GM12864 (cell line): ENCODE results near the gene GSTA5.
"Not testable (repeated sequence)": the region's sequence is repeated elsewhere in the genome, so short reads cannot be mapped to it uniquely, and the experiment has no call there.

ENCODE experiments used
- DNase-seq: peaks from one replicate; pipeline ENCODE4 v3.0.0-alpha.2; 2011; ENCODE audit warnings: low read depth
- H3K4me3 ChIP-seq: 2 replicates; pipeline ENCODE4 v1.5.1; 2011; ENCODE audit warnings: mild to moderate bottlenecking, low read depth, low read length, control low read depth
- TF ChIP-seq, protein P1 (sequence below): IDR thresholded peaks from 2 replicates; pipeline ENCODE4 v1.5.1; 2011; ENCODE audit warnings: low read depth, mild to moderate bottlenecking, moderate library complexity, low read length, control low read depth, inconsistent platforms; ENCODE audit errors: missing control alignments

The GSTA5 gene

DNA sequence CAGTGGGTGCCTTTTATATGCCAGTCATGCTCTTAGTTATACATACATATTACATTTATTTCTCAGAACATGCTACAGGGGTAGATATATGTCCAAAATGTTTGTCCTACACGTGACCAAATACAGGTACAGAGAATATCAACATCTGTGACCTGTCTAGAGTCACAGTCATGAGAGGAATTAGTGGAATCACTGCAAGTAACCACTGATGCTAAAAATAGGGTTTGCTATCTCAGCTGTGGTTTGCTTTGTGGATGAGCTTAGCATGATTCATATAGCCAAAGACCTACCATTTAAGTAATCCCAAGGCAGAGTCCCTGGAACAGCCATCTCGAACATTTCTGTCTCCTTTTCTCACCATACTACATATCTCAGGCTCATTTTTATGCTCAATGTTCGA, 36.6 kb upstream of the GSTA5 start:
- no peak overlapping the region for H3K4me3 ChIP-seq
- TF ChIP-seq, protein P1, sequence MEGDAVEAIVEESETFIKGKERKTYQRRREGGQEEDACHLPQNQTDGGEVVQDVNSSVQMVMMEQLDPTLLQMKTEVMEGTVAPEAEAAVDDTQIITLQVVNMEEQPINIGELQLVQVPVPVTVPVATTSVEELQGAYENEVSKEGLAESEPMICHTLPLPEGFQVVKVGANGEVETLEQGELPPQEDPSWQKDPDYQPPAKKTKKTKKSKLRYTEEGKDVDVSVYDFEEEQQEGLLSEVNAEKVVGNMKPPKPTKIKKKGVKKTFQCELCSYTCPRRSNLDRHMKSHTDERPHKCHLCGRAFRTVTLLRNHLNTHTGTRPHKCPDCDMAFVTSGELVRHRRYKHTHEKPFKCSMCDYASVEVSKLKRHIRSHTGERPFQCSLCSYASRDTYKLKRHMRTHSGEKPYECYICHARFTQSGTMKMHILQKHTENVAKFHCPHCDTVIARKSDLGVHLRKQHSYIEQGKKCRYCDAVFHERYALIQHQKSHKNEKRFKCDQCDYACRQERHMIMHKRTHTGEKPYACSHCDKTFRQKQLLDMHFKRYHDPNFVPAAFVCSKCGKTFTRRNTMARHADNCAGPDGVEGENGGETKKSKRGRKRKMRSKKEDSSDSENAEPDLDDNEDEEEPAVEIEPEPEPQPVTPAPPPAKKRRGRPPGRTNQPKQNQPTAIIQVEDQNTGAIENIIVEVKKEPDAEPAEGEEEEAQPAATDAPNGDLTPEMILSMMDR = no peak
- DNase-seq = no peak

DNA sequence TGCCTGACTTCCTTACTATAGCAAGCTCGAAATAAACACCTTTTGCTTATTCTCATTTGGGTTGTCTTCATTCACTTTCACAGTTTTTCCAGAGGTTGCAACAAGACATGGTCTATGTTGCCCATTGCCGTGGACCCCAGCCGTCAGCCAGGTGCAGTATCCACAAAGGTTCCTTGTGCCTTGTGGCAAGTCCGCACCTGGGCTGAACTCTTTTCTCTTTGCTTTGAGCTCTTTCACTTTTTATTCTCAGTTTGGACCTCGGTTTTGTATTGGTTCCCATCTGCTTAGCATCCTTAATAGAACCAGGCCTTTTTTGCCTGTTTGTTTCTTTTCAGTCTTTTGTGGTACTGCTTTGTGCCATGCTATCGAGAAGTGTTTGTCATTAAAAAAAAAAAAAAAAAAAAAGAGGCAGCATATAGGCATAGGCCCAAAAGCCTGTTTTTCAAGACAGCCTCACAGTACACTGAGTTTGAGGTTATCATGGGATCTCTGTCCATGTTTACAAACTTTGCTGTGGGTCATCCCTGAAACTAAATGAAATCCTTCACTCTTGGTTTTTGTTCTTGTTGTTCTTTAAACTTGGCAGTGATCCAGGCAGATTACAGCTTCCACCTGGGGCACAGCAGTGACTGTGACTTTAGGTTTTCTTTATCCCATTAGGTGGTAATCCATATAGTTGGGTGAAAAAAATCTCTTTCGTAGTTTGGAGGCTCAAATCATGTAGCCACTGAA, 35.6 kb upstream of the GSTA5 start:
- TF ChIP-seq, protein P1 = no peak
- DNase-seq = no peak
- H3K4me3 ChIP-seq = no peak overlapping the region

DNA sequence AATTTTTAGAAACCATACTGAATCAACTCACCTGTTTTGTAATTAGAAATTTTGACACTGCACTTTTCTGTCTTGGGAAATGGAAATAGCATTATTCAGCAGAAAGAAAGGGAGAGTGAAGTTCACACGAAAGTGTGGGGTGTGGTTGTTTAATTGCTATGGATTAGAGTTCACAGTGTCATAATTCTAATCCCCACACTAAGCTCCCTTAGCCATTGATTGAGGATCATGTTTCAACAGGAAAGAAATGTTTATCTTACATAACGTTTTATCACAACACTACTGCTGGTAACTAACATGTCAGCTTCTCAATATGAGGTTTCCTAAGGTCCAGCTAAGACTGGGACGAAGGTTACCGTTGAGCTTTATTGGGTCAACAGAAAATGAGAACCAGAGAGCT, 31.4 kb upstream of the GSTA5 start:
- TF ChIP-seq, protein P1 = no peak
- H3K4me3 ChIP-seq = no peak overlapping the region
- DNase-seq = no peak

DNA sequence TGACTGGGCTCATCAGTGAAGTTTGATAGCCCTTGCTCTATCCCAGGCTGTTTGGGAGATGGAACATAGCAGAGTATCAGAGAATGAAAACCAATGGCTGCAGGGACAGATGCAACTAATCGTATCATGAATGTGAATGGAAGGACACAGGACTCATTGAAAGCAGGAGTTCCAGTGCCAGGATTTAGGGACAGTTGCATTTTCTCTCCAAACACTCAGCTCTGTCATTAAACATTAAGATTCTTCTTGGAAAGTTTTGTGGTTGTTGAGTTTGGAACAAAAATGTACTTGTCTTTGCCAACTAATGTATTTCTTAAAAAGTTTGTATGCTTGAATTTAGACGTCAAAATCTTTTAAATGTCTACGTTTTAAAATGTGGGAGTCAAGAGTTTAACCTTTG, 31.0 kb upstream of the GSTA5 start:
- no peak for DNase-seq
- TF ChIP-seq, protein P1 = no peak
- no peak overlapping the region for H3K4me3 ChIP-seq

DNA sequence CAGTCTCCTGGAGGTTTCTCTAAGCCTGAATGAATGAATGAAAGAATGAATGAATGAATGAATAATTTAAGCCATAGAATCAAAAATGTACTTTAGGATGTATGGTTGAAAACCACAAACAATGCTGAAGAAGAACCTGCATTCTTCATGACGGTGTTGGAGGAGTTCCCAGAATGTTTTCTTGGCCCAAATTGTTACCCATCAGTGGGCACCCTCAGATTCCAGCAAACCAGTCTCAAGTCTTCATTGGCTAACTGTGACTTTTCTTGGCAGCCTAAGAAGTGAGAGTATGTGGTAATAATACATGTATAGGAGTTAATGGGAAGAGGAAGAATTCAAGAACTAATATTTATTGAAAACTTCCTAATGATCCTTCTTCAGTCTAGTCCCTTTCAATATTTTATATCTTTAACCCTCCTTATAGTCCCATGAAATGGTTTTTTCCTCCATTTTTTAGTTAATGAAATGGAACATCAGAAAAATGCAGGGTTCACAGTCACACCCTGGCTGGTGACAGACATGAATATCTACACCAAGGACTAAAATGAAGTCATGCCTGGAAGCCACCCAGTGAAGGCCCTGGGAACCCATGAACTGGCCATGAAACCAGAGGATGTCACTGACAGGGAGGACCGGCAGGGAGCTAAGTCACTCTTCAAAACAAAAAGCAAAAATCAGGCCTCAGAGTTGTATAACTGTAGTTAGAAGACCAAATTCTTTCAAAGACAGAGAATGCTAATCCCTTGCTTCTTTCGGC, 29.9 kb upstream of the GSTA5 start:
- H3K4me3 ChIP-seq, DNase-seq: not testable (repeated sequence)

DNA sequence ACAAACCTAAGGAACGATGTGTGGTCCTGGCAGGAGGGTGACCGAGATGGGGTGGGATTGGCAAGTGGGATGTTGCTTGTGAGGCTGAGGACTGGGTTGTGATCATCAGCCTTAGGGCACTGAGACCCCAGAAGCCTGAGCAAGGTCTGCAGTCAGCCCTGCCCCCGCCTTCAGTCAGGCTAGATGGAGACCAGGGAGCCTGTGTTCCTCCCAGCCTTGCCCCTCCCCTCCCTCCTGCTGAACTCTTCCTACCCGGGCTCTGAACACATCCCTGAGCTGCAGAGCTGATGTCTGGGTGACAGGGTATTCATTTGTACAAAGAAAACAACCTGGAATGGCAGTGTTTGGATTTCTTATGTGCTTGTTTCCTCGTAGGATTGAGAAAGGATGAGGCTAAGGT, 28.3 kb upstream of the GSTA5 start:
- not testable (repeated sequence) for H3K4me3 ChIP-seq, DNase-seq

DNA sequence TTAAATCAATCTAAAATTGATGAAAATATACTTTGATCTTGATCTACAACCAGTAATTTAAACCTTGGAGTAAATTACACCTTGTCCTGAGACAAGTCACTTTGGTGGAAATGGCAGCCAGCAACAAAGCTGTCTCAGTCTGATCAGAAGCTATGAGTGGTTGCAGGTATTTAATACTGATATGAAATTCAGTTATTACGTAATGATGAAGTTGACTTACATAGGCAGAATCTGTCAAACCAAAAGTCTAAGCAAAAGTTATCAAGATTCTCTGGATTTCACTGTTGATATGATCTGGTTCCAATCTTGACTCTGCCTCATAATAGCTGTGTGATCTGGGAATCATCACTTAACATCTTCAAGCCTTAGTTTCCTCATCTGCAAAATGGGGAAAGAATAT, 27.6 kb upstream of the GSTA5 start:
- TF ChIP-seq, protein P1 = no peak
- DNase-seq = no peak
- no peak overlapping the region for H3K4me3 ChIP-seq

DNA sequence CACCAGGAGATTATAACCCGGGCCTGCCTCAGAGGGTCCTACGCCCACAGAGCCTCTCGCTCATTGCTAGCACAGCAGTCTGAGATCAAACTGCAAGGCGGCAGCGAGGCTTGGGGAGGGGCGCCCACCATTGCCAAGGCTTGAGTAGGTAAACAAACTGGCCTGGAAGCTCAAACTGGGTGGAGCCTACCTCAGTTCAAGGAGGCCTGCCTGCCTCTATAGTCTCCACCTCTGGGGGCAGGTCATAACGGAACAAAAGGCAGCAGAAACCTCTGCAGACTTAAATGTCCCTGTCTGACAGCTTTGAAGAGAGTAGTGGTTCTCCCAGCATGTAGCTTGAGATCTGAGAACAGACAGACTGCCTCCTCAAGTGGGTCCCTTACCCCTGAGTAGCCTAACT, 20.5 kb upstream of the GSTA5 start:
- not testable (repeated sequence) for DNase-seq, H3K4me3 ChIP-seq
